Uterus (tissue), 4 donors: ENCODE results near the gene DOCK6. TPM values are rescaled to one million over a fixed set of nuclear protein-coding genes. Genes with fewer than 3 reads are reported as not detected.

Experiments used
- DNase-seq, 2 donors: peaks; one replicate each; pipeline ENCODE4 v3.0.0-alpha.2; 2019 to 2020
- H3K27ac ChIP-seq, 2 donors: fragments of 200-600 bp; sonication (generic); 1 replicate in 1 of 2; 2 replicates in 1 of 2; pipeline ENCODE4 v1.5.1; 2016 to 2018
- H3K27me3 ChIP-seq, 2 donors: fragments of 200-600 bp; sonication (generic); one replicate each; pipeline ENCODE4 v1.5.1; 2018 to 2019; ENCODE audit warnings: control low read depth in 1 of 2
- H3K36me3 ChIP-seq, 2 donors: fragments of 200-600 bp; sonication (generic); one replicate each; pipeline ENCODE4 v1.5.1; 2019; ENCODE audit warnings: control low read depth in 1 of 2
- H3K4me1 ChIP-seq, 2 donors: fragments of 200-600 bp; sonication (generic); one replicate each; pipeline ENCODE4 v1.5.1; 2018 to 2019; ENCODE audit warnings: control low read depth in 1 of 2
- H3K4me3 ChIP-seq, 2 donors: fragments of 200-600 bp; sonication (generic); 1 replicate in 1 of 2; 2 replicates in 1 of 2; pipeline ENCODE4 v1.5.1; 2018 to 2019; ENCODE audit warnings: mild to moderate bottlenecking in 1 of 2
- H3K9me3 ChIP-seq, 2 donors: fragments of 200-600 bp; sonication (generic); one replicate each; pipeline ENCODE4 v1.5.1; 2019; ENCODE audit warnings: control low read depth in 1 of 2
- POLR2A ChIP-seq, 2 donors: fragments of 450-650 bp; IDR thresholded peaks; one replicate each; pipeline ENCODE4 v1.6.1; 2016; ENCODE audit warnings: antibody characterized with exemption in 2 of 2, mild to moderate bottlenecking in 1 of 2, moderate library complexity in 1 of 2
- intact Hi-C: fragments of 100-400 bp; cut with DNase I; formaldehyde crosslinking; loops from one replicate; pipeline ENCODE4 v1.15.1; 2023; ENCODE audit warnings: low total_unique reads
- total RNA-seq, 4 donors: library from RNA; depleted of rRNA in 3 of 4; stranded (reverse); fragments of >200 nt in 3 of 4; gene quantifications; one replicate each; pipeline versions ENCODE4 v1.1.0 to v1.2.4, GENCODE V29; 2014 to 2023
- TF ChIP-seq, protein P1 (sequence below), 4 experiments: fragments of 200-600 bp in 2 of 4; fragments of 450-650 bp in 2 of 4; sonication (generic) in 2 of 4; IDR thresholded peaks; one replicate each; pipeline ENCODE4 v1.5.1; 2016 to 2019; ENCODE audit warnings: antibody characterized with exemption in 4 of 4, mild to moderate bottlenecking in 2 of 4, moderate library complexity in 1 of 4
- donor health status: DM: yes; HTN: yes; CAD: no.

Gene DOCK6
- total RNA-seq, 4 donors from 2014 or later, result 13.5 to 89.4 (median 38.6) TPM

- H3K9me3 ChIP-seq, result no peaks in the 10 kb centered on the region
- DNase-seq, result no peak
- peak overlapping the region; percentile 51 to 94 for H3K4me3 ChIP-seq
- H3K27ac ChIP-seq, result peak overlapping the region; percentile 98 to 99
- TF ChIP-seq POLR2A (IDR thresholded peaks at IDR 0.05), result no peak
- TF ChIP-seq, protein P1, sequence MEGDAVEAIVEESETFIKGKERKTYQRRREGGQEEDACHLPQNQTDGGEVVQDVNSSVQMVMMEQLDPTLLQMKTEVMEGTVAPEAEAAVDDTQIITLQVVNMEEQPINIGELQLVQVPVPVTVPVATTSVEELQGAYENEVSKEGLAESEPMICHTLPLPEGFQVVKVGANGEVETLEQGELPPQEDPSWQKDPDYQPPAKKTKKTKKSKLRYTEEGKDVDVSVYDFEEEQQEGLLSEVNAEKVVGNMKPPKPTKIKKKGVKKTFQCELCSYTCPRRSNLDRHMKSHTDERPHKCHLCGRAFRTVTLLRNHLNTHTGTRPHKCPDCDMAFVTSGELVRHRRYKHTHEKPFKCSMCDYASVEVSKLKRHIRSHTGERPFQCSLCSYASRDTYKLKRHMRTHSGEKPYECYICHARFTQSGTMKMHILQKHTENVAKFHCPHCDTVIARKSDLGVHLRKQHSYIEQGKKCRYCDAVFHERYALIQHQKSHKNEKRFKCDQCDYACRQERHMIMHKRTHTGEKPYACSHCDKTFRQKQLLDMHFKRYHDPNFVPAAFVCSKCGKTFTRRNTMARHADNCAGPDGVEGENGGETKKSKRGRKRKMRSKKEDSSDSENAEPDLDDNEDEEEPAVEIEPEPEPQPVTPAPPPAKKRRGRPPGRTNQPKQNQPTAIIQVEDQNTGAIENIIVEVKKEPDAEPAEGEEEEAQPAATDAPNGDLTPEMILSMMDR (IDR thresholded peaks at IDR 0.05), result no peak
- no peaks in the 10 kb centered on the region for H3K27me3 ChIP-seq
- no peaks in the 10 kb centered on the region for H3K36me3 ChIP-seq
- intact Hi-C loops, result no loop called here
- peaks cover 20% of the 10 kb centered on the region in 2 donors for H3K4me1 ChIP-seq
Observed at GRCh38 chr19:11194173-11194572, 68.2 kb downstream of the DOCK6 start.

DNA sequence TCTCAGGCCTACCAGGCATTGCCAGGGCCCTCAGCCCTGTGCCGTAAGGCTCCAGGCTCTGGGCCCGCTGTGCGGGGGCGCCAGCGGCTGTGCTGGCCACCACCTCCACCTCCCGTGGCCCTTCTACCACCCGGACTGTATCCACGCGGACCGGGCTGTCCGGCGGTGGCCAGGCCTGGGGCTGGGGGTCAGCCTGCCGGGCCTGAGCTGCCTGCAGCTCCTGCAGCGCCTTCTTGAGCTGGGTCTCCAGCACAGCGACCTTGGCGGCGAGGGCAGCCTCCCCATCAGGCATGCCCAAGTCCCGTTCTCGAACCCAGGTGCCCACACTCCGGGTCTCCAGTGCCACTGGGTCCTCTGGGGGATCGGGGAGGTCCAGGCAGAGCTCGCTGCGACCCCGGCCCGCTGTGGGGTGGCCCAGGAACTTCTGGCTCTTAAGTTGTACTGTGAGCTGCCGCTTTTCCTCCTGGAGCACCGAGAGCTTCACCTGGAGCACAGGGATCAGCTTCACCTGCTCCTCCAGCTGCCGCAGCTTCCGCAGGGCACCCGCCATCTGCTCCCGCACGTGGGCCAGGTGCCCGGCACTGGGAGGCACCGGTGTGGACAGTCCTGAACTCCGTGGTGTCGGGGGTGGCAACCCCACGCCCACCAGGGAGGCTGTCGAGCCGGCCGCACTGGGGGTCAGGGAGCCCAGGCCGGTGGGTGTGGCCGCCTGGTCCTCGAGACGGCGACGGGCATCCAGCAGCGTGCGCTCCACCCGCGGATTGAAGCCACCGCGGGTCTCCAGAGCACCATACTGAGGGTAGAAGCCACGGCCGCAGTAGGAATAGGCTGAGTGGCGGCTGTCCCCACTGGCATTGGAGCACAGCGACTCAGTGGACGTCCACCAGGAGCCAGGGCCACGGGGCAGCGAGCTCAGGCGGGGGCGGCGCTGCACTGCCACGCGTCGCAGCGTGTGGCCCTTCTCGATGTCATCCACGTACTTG is 69.1 kb downstream of the DOCK6 start:
- H3K27ac ChIP-seq, result peak overlapping the region; percentile 98 to 99
- peak overlapping the region; percentile 51 to 94 for H3K4me3 ChIP-seq
- no peaks in the 10 kb centered on the region for H3K36me3 ChIP-seq
- intact Hi-C loops, result no loop called here
- TF ChIP-seq, protein P1 (IDR thresholded peaks at IDR 0.05), result no peak
- peaks cover 19 to 20% of the 10 kb centered on the region in 2 donors for H3K4me1 ChIP-seq
- H3K27me3 ChIP-seq, result no peaks in the 10 kb centered on the region
- H3K9me3 ChIP-seq, result no peaks in the 10 kb centered on the region
- DNase-seq, result no peak

DNA sequence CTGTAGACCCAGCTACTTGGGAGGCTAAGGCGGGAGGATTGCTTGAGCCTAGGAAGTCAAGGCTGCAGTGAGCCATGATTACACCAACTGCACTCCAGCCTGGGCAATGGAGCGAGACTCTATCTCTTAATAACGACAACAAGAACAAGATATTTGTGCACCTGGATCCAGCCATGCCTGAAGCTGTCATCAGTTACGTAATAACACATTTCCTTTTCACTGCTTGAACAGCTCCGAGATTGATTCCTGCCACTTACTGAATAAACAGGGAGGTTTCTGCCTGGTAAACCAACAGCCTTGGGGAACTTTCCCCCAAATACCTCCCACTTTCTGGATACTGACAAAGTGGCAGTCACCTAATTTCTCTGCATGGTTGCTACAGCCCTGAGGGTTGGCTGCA is 70.4 kb downstream of the DOCK6 start:
- no peak overlapping the region for H3K4me3 ChIP-seq
- H3K4me1 ChIP-seq, result peaks cover 15 to 20% of the 10 kb centered on the region in 2 donors
- peak overlapping the region; percentile 98 to 99 for H3K27ac ChIP-seq
- H3K36me3 ChIP-seq, result no peaks in the 10 kb centered on the region
- intact Hi-C loops, result no loop called here
- no peak for TF ChIP-seq POLR2A (IDR thresholded peaks at IDR 0.05)
- TF ChIP-seq, protein P1 (IDR thresholded peaks at IDR 0.05), result no peak
- no peaks in the 10 kb centered on the region for H3K9me3 ChIP-seq
- no peaks in the 10 kb centered on the region for H3K27me3 ChIP-seq
- no peak for DNase-seq

DNA sequence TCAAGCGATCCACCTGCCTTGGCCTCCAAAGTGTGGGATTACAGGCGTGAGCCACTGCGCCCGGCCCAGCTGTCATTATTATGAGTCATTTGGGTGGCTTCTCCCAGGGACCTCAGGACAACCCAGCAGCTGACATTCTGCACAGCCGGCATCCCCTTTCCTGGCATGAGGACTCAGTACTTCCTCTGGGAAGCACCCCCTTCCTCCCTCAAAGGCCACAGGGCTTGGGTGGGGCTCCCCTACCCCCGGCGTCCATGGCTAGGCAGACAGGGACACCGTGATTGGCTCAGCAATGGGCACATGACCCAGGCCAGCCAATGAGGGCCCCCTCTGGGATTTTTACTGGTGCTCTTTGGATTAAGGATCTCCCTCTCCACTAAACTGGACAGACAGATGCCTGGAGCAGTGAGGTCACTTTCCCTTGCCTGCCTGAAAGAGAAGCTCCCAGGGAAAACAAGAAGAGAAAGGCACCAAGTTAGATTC is 71.0 kb downstream of the DOCK6 start:
- H3K4me3 ChIP-seq, result peak overlapping the region; percentile 1 to 4
- intact Hi-C loops, result no loop called here
- peak; percentile 68 to 78 for DNase-seq
- H3K36me3 ChIP-seq, result no peaks in the 10 kb centered on the region
- TF ChIP-seq POLR2A (IDR thresholded peaks at IDR 0.05), result peak in 1 of 2 donors; percentile 54
- TF ChIP-seq, protein P1 (IDR thresholded peaks at IDR 0.05), result no peak
- H3K4me1 ChIP-seq, result peaks cover 18 to 20% of the 10 kb centered on the region in 2 donors
- H3K27me3 ChIP-seq, result no peaks in the 10 kb centered on the region
- H3K9me3 ChIP-seq, result no peaks in the 10 kb centered on the region
- peak overlapping the region; percentile 98 to 99 for H3K27ac ChIP-seq

GRCh38 chr19:11190501-11190900 is 71.8 kb downstream of the DOCK6 start:
- Histone ChIP-seq H3K36me3 (no peaks in the 10 kb centered on the region), H3K9me3 (no peaks in the 10 kb centered on the region), H3K27me3 (no peaks in the 10 kb centered on the region), H3K4me3 (peak overlapping the region; percentile 1 to 4), H3K27ac (peak overlapping the region; percentile 98 to 99), H3K4me1 (peaks cover 19 to 22% of the 10 kb centered on the region in 2 donors)
- TF ChIP-seq, protein P1 (IDR thresholded peaks at IDR 0.05), result no peak
- no peak for TF ChIP-seq POLR2A (IDR thresholded peaks at IDR 0.05)
- DNase-seq, result no peak
- intact Hi-C loops, result no loop called here
